HG02759 (cell line): Measurements from ENCODE around the gene JARID2.

Experiments used
- ATAC-seq: cut with Tn5 transposase; IDR thresholded peaks from one replicate; pipeline ENCODE4 v1.9.1; 2021; ENCODE audit warnings: mild to moderate bottlenecking, moderate library complexity; ENCODE audit not compliant: unreplicated experiment

JARID2 gene

DNA sequence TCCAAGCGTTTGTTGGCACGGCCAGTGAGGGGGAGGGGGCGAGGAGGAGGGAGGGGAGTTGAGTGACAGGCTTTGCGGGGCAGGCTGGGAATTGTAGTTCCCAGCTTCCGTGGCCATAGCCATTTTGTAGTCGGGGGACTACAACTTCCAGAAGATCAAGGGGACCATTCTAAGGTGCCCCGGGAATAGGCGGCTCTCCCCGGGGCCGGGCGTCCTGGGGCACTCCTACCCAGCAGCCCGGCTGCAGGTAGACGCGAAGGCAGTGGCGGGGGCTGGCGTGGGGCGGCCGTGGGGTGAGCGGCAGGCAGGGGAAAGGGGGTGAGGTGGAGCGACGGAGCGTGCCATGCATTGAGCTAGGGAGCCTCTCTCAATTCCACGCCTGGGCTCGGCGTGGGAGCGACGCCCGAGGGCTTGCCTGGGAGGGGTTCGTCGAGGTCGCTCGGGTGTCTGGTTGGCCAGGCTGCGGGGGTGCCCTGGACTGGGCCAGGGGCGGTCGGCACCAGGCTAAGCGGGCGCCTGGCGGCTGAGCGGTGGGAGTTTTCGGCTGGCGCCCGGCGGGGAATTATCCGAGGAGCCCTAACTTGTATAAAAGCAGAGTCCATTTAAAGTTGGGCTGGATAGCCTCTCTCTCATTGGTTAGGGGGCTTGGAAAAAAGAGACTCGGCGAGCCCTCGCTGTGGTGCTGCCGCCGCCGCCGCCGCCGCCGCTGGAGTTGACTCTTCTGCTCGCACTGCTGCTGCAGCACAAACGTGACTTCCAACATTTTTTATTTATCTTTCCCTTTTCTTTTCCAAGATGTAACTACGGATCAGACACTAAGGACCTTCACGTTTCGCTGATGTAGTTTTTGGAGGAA is at the start of gene JARID2:
JARID2 (plus strand) TSS at position 709 of the 856 bp plus-strand sequence. CDS start 471 bp downstream, outside the sequence.
- ATAC-seq: peak; percentile 61

DNA sequence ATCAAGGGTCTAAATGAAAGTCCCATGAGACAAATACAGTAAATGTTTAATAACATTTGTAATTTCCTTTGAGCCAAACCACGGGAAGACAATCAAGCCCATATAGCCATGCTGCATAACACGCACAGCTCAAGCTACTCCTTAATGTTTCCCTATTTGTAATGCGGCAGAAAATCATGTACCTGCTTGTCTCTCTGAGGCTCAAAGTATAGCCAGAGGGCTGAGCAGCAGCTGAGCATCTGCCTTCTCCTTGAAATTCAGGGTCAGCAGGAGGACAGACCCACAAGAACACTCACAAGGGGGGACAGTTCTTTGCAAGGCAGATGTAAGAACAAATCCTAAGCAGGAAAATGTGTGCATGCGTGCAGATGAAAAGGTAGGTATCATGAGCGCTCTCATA is 45.8 kb upstream of the JARID2 start:
- ATAC-seq: no peak

DNA sequence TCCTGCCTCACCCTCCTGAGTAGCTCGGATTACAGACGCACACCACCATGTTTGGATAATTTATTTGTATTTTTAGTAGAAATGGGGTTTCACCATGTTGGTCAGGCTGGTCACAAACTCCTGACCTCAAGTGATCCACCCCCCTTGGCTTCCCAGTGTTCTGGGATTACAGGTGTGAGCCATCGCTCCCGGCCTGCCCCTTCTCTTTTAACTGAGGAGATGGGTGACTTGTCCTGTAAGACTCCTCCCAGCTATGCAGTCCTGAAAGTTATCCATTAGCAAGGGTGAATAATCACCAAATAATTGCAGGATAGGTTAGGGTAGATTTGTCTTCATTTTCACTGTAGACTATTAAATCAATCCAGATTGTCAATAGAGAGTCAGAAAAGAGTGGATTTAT is 40.5 kb upstream of the JARID2 start:
- no peak for ATAC-seq

- no peak for ATAC-seq
Observed at GRCh38 chr6:15206887-15207286, 39.0 kb upstream of the JARID2 start.

- no peak for ATAC-seq
Observed at GRCh38 chr6:15207923-15208322, 37.9 kb upstream of the JARID2 start.

DNA sequence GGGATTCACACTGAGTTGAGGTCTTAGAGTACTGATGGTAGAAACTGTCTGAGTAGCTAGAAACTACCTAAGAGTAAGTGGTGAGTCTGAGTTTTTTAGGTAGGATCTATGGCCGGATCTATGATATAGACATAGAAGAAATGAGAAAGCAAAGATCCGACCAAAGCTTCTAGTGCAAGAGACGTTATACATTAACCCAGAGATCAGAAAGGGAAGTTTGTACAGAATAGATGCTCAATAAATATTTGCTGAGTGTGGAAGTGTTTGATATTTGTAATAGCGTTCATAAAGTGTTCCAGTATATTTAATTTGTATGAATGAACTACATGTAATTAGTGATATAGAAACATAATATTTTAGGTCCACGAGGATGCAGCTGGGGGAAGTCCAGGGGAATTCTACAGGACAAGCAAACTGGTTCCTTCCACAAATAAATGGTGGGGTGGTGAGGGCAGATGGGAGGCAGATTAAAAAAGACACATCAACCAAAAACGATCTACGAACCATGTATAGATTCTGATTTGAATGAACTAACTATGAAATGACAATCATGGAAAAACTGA is 31.9 kb upstream of the JARID2 start:
- ATAC-seq: no peak

DNA sequence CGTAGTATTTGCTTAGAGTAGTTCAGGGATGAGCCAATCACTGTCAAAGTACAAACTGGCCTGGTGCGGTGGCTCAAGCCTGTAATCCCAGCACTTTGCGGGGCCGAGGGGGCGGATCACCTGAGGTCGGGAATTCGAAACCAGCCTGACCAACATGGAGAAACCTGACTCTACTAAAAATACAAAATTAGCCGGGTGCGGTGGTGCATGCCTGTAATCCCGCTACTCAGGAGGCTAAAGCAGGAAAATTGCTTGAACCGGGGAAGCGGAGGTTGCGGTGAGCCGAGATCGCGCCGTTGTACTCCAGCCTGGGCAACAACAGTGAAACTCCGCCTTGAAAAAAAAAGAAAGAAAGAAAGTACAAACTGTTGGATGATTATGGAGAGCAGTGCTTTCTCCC is 27.5 kb upstream of the JARID2 start:
- no peak for ATAC-seq

- ATAC-seq: no peak
Observed at GRCh38 chr6:15220062-15220461, 25.8 kb upstream of the JARID2 start.

GRCh38 chr6:15227827-15228318 is 18.0 kb upstream of the JARID2 start:
- ATAC-seq: no peak

- ATAC-seq: no peak
Observed at GRCh38 chr6:15230827-15231226, 15.0 kb upstream of the JARID2 start.

DNA sequence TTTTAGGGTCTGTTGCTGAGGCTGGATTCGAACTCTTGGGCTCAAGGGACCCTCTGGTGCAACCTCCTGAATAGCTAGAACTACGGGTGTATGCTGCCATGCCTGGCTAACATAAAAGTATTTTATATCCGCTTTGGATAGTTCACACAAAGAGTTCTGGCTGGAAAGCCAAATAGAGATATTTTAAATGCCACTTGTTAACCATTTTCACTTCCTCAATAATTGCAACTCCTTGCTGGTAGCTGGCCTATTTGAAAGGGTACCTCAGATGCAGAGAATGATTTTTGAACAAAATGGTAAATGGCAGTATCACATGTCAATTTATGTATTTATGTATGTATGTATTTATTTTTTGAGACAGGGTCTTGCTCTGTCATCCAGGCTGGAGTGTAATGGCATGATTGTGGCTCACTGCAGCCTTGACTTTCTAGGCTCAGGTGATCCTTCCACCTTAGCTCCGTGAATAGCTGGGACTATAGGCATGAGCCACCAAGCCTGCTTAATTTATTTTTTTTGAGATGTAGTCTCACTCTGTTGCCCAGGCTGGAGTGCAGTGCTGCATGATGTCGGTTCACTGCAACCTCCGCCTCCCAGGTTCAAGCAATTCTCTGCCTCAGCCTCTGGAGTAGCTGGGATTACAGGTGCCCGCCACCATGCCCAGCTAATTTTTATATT is 12.9 kb upstream of the JARID2 start:
- ATAC-seq: no peak

DNA sequence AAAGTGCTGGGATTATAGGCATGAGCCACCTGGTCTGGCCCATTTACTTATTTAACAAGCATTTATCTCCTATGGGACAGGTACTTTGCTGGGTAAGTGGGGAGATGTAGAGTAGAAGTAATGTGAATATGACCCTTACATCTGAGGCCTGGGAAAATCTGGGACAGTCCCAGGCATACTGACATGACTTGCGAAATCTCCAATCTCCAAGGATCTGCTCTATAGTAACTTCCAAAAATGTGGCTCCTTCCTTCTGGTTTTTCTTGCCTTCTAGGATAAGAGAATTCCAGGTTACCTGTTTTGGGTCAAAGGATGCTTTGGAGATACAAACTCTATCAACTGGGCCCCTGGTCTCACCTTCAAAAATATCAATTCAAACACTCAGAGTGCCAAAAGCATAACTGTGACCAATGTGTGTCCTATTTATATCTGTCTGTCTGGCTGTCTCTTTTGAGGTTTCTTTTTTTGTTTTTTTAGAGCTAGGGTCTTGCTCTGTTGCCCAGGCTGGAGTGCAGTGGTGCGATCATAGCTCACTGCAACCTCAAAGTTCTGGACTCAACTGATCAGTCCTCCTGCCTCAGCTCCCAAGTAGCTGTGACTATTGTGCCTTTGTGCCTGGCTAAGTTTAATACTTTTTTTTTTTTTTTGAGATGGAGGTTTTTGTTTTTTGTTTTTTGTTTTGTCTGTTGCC is 11.7 kb upstream of the JARID2 start:
- no peak for ATAC-seq

DNA sequence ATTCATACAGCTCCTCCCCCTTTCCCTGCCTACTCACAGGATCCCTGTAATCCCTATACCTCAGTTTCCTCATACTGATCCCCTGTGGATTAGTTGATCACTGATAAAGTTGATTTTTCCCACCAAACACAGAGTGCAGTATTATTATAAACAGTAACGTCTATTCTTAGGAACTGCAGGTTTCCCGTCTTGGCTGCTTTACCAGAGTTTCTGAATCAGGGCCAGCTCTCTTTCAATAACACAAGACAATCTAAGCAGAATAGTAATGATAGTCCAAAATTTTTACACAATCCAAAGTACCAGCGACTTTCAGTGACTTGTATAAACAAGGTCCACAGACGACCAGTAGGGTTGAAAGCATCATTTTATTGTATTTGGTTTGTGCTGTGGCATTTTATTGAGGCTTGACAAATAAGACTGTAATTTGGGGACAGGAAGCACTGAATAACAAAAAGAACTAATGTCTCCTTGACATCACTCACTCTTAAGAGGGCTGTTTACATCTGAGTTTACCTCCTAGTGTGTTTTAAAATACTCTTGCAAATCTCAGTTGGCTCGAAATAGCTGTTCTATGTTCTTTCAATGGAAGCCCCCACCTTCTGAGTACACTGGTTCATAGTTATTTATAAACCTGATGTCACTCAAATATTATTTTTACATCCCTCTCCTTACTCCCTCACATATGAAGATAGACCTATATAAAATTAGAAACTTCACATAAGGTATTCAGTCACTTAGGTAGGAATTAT is 6.1 kb upstream of the JARID2 start:
- ATAC-seq: no peak

DNA sequence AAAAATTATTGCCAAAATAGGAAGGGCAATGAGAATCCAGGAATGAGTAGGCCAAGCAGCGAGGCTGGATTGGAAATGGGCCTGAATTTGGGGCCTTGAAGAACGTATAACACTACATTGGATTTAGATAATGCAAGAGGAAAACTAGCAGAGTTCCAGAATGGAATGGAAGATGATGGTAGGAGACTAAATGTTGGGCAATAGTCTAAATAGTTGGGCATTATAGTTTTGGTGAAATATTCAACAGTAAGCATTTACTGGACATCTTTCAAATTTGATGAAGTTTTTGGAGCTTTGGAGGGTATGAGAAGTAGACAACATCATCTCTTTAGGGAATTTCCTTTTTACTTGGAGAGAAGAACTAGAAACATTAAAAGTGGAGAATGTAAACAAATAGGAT is 3.4 kb upstream of the JARID2 start:
- ATAC-seq: no peak

DNA sequence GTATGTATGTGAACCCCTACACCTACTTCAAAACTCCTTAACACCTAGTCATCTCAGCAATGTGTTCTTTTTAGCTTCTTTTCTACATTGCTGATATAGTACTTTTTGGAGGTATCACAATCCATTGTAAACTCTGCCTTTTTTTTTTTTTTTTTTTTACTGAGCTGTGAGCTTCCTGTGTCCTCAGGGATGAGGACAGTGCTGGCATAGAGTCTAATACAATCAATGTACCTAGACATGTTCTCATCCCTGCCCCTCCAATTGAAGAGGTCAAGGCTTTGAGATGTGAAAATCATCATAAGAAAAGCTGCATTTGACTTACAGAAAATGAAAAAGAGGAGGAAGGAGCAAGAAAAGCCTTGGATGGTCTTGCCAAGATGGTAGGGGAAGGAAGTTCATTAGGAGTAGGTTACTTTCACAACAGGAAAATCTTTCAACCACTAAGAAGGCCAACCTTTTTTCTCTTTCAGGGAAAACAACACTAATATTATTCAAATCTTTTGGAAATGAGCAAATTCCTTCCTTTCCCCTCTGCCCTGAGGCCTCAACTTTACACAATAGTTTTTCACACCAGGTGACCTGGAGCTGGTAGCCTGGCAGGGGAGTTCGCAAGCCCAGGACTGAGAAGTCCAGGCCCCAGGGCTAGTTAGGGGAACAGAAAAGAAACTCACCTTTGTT is 2.8 kb upstream of the JARID2 start:
- no peak for ATAC-seq

- no peak for ATAC-seq
Observed at GRCh38 chr6:15243910-15244619, 1.8 kb upstream of the JARID2 start.

DNA sequence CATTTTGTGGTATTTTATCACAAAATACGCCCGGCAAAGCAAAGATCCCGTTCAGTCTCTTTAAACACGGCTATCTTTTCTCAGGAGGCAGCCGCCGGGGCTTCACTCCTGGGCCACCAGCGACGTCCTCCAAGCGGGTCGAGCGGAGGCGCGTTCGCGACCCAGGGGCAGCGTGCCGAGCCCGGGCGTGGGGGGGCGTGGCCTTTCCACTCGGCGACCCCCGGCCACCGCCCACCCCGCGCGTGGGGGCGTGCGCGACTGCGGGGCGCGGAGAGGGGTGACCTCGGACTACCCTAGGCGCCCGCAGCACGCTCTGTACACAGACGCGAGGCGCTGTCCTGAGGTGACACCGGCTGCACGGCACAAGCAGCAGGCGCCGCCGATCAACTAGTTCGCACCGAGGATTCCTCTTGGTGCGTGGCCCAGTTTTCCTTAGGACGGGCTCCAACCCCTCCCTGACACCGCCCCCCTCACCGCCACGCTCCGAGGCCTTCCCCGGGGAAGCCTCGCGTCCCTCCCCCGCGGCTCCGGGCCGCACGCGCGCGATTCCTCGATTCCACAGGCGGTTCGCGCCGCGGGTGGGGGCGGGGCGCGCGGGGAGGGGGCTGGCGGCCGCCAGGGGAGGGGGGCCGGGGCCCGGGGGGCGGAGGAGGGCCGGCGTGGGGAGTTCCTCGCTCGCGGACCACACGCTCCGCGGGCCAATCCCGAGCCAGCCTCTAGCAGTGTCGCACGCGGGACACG is 1.1 kb upstream of the JARID2 start:
- ATAC-seq: peak; percentile 20

GRCh38 chr6:15246217-15246665 is 372 bp downstream of the JARID2 start:
- ATAC-seq: no peak
